Epithelial cell of esophagus (primary cell): ENCODE results near the gene LRRC30.

Source experiments
- DNase-seq: peaks from one replicate; pipeline ENCODE4 v3.0.0; 2010; ENCODE audit warnings: low read depth
- H3K4me3 ChIP-seq: 2 replicates; pipeline ENCODE4 v1.5.1; 2011; ENCODE audit warnings: mild to moderate bottlenecking, low read length, control low read depth
- CTCF ChIP-seq: IDR thresholded peaks from 2 replicates; pipeline ENCODE4 v1.5.1; 2011; ENCODE audit warnings: low read depth, mild to moderate bottlenecking, low read length, control low read depth, inconsistent platforms; ENCODE audit not compliant: insufficient read depth; ENCODE audit errors: missing control alignments

Gene LRRC30

GRCh38 chr18:7256618-7257425 is 25.9 kb downstream of the LRRC30 start:
- TF ChIP-seq CTCF = no peak
- H3K4me3 ChIP-seq = no peak overlapping the region
- DNase-seq = peak; percentile 4

- no peak for DNase-seq
- no peak for TF ChIP-seq CTCF
- H3K4me3 ChIP-seq = no peak overlapping the region
Observed at GRCh38 chr18:7257426-7257740, 26.5 kb downstream of the LRRC30 start.

GRCh38 chr18:7259475-7259874 is 28.6 kb downstream of the LRRC30 start:
- no peak overlapping the region for H3K4me3 ChIP-seq
- no peak for DNase-seq
- TF ChIP-seq CTCF = no peak

GRCh38 chr18:7261199-7261598 is 30.3 kb downstream of the LRRC30 start:
- no peak overlapping the region for H3K4me3 ChIP-seq
- TF ChIP-seq CTCF = no peak
- no peak for DNase-seq

GRCh38 chr18:7267973-7268372 is 37.1 kb downstream of the LRRC30 start:
- no peak overlapping the region for H3K4me3 ChIP-seq
- no peak for TF ChIP-seq CTCF
- no peak for DNase-seq

GRCh38 chr18:7269942-7270341 is 39.1 kb downstream of the LRRC30 start:
- no peak for TF ChIP-seq CTCF
- DNase-seq = no peak
- H3K4me3 ChIP-seq = no peak overlapping the region

- peak; percentile 66 for TF ChIP-seq CTCF
- H3K4me3 ChIP-seq = no peak overlapping the region
- peak; percentile 78 for DNase-seq
Observed at GRCh38 chr18:7272311-7273049, 41.6 kb downstream of the LRRC30 start.
